Mesenteric fat pad (tissue), 1 donor: ENCODE results near the gene PIK3C3. TPM values are rescaled to one million over a fixed set of nuclear protein-coding genes. Genes with fewer than 3 reads are reported as not detected.

Experiments used
- DNase-seq: peaks from one replicate; pipeline ENCODE4 v3.0.0-alpha.2; 2020; ENCODE audit warnings: low spot score
- total RNA-seq: library from RNA; stranded (reverse); fragmentation: NEBNext Ultra II Directional; extraction: Animal tissue kit (Norgen Biotek cat#: 25700); gene quantifications from one replicate; pipeline ENCODE4 v1.2.1, GENCODE V29; 2021
- donor health status: DM: yes; HTN: yes; CAD: no.

The PIK3C3 gene
- total RNA-seq, 1 donor from 2014 or later: 46.5 TPM

DNA sequence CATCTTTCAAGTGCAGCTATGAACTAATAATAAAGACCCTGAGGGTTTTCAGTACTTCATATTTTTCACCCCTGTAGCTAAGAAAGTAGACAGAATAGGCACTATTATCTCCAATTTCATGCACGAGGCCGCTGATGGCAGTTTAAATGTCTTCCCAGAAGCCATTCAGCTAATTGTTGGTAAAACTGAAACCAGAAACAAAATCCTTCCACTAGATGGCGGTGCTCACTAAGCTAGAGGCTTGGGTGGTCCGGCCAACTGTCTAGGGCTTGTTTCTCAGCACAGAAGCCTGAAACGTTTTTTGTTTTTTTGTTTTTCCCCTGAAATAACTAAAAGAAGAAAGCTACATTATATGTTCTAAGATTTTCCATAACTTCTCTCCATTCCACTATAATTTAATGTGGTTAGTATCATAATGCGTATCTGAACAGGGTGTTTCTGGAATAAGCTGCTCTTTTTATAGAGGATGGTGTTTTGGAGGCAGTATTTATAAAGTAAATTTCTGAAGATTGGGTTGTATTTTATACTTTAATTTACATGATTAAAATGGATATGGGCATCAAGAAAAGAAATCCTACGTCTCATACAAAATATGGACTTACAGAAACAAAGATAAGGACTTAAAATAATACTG is 159.4 kb downstream of the PIK3C3 start:
- no peak for DNase-seq

DNA sequence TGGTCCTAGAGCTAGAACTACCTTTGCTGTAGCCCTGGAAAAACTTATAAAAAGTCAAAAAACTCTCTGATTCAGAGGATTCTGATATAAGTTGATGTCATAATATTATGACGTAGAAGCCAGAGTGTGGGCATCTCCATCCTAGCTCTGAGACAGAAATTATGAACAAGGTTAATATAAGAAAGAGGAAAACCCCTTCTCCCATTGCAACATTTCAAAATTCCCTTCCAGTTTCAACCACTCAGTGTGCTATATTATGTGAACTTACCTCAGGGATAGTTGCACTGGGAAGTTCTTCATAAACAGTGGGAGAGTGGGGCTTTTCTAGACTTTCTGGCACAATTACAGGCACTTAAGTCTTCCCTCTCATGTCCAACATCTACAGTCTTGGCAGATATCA is 171.6 kb downstream of the PIK3C3 start:
- DNase-seq: no peak

DNA sequence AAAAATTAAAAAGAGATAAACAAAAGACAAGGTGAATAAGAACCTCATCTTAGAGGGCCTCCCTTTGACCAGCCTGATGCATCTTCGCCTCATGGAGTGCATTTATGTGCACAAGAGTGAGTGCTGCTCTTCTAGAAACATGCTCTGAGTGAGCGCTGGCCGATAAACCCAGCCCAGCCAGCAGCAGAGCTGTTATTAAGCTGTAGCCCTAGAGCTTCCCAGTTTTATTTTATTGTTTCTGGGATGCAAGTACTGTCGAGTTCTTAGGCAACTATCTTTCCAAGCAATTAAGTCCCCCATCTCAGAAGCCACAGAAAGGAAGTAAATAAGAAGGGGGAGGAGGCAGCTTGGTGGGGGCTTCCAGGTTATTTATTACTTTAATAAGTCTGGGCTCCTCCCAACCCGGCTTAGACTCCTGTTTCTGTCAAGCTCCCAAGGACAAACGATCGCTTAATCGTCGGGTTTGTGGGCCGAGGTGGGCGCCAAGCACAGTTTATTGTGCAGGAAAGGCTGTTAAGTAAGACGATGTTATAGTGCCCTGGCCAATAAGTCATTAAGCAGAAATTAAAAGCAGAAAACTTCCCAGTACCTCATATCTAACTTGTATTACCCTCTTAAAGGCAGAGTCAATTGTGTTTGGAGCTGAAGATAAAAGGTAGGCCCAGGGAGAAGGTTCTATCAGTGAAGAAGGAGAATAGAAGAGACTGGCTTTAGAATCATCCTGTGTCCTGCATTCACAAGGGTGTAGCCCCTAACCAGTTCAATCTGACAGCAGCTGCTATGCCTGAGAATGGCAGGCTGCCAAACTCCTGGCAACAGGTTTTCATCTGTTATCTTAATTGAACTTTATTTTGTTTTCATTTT is 176.3 kb downstream of the PIK3C3 start:
- DNase-seq: no peak

DNA sequence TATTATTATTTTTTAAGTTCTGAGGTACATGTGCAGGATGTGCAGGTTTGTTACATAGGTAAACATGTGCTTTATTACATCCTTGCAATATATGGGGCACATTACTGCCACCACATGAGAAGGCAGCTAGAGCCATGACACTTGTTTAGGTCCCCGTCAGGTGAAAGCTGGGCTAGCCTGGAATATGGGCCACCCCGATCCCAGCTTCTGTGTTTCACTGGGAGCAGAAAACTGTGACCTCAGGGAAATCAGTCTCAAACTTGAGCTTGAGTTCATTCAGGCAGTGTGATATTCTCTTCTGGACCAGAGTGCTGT is 176.9 kb downstream of the PIK3C3 start:
- DNase-seq: no peak
